ENCODE results near the gene SMAD3. TPM values are rescaled to one million over a fixed set of nuclear protein-coding genes. Genes with fewer than 3 reads are reported as not detected.

The SMAD3 gene
- polyA plus RNA-seq, 10 donors = 22.3 to 34.0 (median 24.1) TPM

DNA sequence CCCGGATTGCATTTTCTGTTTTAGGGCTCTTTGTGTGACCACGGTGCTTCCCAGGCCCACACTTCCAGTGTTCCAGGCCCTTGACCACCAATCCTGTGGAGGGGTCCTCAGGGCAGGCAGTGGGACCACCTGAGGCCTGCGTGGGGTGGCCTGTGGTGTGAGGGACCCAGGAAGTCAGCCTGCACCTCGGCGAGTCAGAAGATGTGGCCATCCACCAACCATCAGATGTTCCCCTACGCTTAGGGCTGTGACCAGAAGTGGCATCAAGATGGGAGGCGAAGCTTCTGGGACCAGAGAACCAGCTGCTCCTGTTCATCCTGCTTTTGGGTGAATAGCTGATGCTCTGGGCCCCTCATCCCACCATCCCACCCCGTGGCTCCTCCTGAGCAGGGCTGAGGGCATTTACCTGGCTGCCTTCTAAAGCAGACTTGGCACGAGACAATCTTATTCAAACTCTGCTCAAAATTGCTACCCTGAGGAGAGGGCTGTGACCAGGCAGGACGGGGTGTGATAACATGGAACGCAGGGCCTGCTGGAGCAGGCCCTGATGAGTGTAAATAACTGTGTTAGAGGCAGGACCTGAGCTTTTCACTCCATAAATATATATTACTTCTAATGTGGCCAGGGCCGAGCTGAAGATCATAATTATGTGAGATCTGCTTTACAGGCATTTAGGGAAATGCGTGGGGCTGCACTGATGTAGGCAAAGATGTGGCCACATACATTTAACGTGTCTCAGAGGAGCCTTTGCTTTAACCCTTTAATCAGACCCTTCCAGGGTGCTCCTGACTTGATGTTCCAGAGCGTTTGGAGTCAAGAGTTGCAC is 28.8 kb downstream of the SMAD3 start:
- DNase-seq = no peak

GRCh38 chr15:67095912-67096311 is 30.5 kb downstream of the SMAD3 start:
- no peak for DNase-seq

DNA sequence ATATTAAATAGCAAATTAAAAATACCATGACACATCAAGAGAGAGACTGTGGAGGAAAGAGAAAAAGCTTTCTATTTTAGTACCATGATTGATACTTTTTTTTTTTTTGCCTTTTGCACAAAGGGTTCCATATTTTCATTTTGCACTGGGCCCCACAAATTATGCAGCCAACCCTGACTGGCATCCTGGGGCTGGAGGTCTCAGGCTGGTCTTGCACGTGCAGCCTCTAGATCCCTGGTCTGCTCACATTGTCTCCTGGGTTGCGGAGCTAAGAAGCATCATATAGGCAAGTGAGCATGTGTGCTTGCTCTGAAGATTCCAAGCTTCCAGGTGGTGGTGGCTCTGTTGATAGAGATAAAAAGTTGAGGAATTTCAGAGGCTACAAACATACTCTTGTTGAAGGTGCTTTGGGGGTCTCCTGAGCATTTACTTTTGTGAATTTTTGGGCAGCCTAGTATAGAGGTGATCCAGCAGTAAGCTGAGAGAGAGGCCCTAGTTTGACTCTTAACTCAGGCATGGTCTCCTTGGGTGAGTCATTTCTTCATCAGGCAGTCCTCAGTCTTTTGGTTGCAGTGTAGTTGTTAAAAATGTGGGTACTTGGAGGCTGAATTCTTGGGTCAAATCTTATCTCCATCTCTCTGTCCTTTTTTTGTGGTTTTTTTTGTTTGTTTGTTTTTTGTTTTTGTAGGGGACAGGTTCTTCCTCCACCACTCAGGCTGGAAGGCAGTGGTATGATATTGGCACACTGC is 31.3 kb downstream of the SMAD3 start:
- no peak for DNase-seq

- DNase-seq = no peak
These were observed 32.0 kb downstream of the SMAD3 start for GRCh38 chr15:67097424-67097823.

- peak; percentile 78 to 88 (median 88) for DNase-seq
These were observed 32.7 kb downstream of the SMAD3 start for GRCh38 chr15:67097930-67098740.

- DNase-seq = no peak
These were observed 33.4 kb downstream of the SMAD3 start for GRCh38 chr15:67098768-67099282.

GRCh38 chr15:67100124-67100791 is 34.9 kb downstream of the SMAD3 start:
- DNase-seq = no peak

DNA sequence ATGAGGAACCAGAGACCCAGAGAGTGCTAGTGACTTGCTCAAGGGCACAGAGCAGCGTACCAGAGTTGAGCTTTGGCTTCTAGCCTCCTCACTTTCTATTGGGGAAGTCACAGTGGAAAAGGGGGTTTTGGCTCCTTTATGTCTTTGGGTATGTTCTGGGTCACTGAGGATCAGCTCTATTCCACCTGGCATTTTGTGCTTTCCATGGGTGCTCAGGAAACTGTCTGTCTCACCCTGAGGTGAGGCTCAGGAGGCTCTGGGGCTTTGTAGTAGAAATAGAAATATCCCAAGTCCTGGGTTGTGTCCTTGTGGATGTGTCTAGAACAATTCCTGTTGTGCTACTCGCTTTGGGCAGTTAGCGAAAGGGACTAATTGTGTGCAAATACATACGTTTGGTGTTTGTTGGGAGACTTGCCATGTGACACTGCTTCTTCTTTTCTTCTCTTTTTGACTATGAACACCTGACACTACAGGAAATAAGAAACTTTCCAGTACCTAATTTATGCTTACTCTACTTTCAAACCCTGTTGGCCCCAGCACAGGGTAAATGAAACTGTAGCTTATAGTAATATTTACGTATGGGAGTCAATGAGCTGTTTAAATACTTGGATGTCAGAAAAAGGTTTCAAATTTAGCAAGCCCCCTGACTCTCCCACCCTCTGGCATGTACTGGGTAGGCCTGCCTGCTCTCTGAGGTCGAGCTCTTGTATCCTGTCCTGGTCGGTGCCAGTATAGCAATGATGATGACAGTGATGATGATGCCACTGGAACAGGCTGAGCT is 35.6 kb downstream of the SMAD3 start:
- DNase-seq = no peak

GRCh38 chr15:67101911-67102598 is 36.7 kb downstream of the SMAD3 start:
- DNase-seq = peak in 1 of 3 donors; percentile 71

DNA sequence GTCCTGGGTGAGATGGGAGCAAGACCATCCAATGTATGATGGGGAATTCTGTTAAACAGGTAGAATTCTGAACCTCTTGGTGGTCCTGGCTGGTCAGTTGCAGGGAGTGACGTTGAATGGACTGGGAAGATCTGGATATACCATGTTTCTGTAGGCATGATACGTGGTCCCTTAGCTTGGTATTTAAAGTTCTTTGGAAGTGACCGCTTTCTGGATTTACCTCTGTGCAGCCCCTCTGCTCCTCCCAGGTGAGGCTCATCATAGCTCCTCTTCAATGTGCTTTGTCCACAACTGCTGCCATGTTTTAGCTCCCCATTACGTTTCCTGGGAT is 37.2 kb downstream of the SMAD3 start:
- DNase-seq = no peak

DNA sequence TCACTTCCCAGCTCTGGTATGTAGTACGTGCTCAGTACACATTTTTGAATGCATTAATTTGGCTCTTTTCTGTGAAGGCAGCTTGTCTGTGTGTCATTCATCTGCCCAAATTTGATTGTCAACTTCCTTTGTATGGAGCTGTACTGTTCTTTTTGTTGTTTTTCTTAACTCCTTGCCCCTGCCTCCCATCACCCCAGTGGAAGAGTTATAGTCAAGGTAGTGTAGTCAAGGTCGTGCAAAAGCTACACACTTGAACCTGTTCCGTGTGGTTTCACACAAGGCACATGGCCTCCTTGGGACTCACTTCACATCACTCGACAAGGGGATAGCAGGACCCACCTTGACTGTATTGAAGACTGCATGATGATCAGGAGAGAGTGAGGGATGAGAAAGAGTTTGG is 37.6 kb downstream of the SMAD3 start:
- DNase-seq = no peak

- no peak for DNase-seq
These were observed 38.0 kb downstream of the SMAD3 start for GRCh38 chr15:67103432-67103831.

DNA sequence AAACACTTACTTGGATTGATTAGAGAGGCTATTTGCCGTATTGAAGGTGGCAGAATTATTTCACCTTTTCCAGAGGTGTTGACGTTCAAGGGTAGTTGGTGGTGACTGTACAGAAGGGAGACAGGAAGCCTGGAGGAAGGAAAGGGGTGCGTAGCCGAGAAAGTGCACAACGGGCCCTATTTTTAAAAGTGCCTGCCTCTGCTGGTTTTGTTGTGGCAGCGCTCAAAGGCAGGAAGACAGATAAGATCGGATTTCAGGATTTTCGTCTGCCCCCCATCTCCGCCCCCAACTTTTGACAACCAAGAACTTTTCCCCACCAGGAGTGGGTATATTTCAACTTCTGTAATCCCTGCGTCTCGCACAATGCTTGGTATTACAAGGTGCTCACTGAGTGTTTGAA is 38.5 kb downstream of the SMAD3 start:
- no peak for DNase-seq

DNA sequence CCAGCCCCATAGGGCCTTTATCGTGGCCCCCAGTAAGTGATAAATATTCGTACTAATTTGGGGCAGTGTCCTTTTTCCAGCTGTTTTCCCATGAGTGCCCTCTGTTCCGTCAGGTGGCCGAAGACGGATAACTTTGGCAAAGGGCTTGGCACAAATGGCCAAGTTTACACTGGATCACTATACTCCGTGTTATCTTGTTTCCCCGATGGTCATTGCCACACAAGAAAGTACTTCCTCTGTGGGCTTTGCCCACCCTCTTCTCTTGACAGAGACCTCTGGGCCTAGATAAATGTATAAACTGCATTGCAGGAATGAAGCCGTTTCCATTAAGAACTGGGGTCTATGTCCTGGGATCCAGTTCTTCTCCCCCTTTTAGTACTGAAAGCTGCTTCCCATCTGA is 39.1 kb downstream of the SMAD3 start:
- DNase-seq = peak in 1 of 3 donors; percentile 67

DNA sequence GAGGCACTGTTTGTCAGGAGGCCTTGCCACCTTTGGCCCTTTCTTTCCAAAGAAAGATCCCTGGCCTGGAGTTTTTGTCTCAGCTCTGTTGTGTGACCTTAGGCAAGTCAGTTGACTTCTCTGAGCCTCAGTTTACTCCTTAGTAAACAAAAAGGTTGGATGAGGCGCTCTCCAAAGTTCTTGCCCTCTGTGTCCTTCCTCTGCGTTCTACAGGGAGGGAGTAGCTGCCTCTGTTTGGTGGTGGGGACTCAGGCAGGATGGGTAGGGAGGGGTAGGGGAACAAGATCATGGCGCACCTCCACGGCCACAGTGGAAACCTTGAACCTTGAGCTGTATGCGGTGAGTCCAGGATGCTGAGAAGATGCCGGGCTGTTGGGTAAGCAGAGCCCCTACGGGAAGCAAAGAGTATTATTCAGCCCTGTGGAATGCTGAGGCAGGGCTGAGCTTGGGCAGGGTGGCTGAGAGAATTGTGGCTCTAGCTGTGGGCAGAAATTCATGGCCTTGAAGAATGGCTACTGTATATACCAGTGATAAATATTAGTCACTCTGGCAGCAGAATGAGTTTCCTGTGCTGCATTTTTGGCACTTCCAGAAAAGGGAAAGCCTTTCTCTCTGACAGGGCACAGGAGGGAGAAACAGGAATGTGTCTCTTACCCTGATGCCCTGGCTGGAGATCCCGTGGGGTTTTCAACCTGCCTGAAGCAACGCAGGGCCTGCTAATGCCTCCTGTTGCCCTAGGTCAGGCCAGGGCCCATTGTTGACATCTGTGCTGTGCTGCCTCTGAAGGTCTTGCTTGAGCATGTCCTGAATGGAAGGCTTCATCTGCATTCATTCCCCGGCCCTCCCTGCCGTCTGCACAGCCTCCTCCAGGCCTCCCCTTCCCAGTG is 39.9 kb downstream of the SMAD3 start:
- DNase-seq = peak in 1 of 3 donors; percentile 92

DNA sequence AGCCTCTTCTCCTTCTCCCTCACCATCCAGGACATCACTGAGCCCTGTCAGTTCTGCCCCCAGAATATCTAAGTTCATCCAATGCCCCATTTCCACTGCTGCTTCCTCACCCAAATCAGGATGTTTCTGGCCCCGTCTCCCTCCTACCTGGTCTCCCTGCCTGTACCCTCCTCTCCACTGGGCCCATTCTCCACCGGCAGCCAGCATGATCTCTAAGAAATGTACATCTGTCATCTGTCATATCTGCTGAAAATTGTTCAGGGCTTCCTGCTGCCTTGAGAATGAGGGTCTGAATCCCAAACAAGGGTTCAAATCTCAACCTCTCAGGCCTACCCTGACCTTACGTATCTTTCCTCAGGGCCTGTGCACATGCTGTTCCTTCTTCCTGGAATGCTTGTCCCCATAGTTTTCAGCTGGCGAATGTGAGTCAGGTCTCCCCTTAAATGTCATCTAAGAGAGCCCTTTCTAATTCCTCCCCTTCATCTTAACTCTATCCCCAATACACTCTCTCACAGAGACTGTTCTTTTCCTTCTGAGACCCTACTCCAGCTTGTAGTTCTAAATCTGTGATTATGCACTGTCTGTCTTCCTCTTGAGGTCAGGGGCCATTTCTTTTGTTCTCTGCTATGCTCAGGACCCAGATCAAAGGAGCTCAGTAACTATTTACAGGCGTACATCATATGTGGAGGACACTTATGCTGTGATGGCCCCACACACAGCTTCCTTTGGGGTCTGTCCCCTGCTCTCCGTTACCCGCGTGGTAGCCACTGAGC is 40.8 kb downstream of the SMAD3 start:
- no peak for DNase-seq

DNA sequence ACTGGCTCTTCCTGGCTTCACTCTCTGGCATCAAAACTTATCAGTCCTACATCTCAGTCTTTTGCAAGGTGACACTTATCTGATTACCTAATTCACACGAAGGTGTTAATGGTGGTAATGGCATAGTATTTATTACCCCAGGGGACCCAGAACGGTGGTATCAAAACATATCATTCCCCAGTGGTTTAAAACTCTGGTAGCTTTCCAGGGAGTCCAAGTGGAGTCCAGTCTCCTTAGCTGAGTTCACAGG is 41.3 kb downstream of the SMAD3 start:
- no peak for DNase-seq

- DNase-seq = peak in 1 of 3 donors; percentile 95
These were observed 41.8 kb downstream of the SMAD3 start for GRCh38 chr15:67107014-67107812.
